HG02973 (cell line): ENCODE results near the gene UAP1.

Source experiments
- ATAC-seq: cut with Tn5 transposase; IDR thresholded peaks from one replicate; pipeline ENCODE4 v1.9.1; 2021; ENCODE audit warnings: moderate library complexity; ENCODE audit not compliant: unreplicated experiment

The UAP1 gene

GRCh38 chr1:162612606-162613400 lies 51.3 kb downstream of the UAP1 start:
- ATAC-seq: no peak

GRCh38 chr1:162616848-162617247 lies 55.3 kb downstream of the UAP1 start:
- no peak for ATAC-seq

GRCh38 chr1:162617513-162617912 lies 56.0 kb downstream of the UAP1 start:
- ATAC-seq: no peak

GRCh38 chr1:162619076-162619475 lies 57.6 kb downstream of the UAP1 start:
- no peak for ATAC-seq

GRCh38 chr1:162621256-162621655 lies 59.7 kb downstream of the UAP1 start:
- ATAC-seq: no peak

GRCh38 chr1:162625679-162626078 lies 64.2 kb downstream of the UAP1 start:
- ATAC-seq: no peak

- no peak for ATAC-seq
These were observed 64.6 kb downstream of the UAP1 start for GRCh38 chr1:162626094-162626493.

GRCh38 chr1:162626761-162627160 lies 65.2 kb downstream of the UAP1 start:
- ATAC-seq: no peak

- ATAC-seq: no peak
These were observed 66.3 kb downstream of the UAP1 start for GRCh38 chr1:162627662-162628296.

- no peak for ATAC-seq
These were observed 67.6 kb downstream of the UAP1 start for GRCh38 chr1:162629077-162629627.

- no peak for ATAC-seq
These were observed 68.1 kb downstream of the UAP1 start for GRCh38 chr1:162629651-162630050.

- no peak for ATAC-seq
These were observed 70.1 kb downstream of the UAP1 start for GRCh38 chr1:162631546-162632191.

GRCh38 chr1:162632217-162632666 lies 70.7 kb downstream of the UAP1 start, which contains the start of gene DDR2:
TSS of gene DDR2 (plus strand) at chr1:162632464. CDS start at chr1:162719064, 86,600 bp downstream.
- no peak for ATAC-seq

GRCh38 chr1:162632698-162633080 lies 71.2 kb downstream of the UAP1 start:
- no peak for ATAC-seq

GRCh38 chr1:162633081-162633762 lies 71.7 kb downstream of the UAP1 start:
- peak; percentile 48 for ATAC-seq

- ATAC-seq: no peak
These were observed 73.9 kb downstream of the UAP1 start for GRCh38 chr1:162635418-162635817.

GRCh38 chr1:162639718-162640117 lies 78.2 kb downstream of the UAP1 start:
- ATAC-seq: no peak

- no peak for ATAC-seq
These were observed 79.6 kb downstream of the UAP1 start for GRCh38 chr1:162641114-162641513.

GRCh38 chr1:162644986-162645314 lies 83.4 kb downstream of the UAP1 start:
- no peak for ATAC-seq

- no peak for ATAC-seq
These were observed 84.1 kb downstream of the UAP1 start for GRCh38 chr1:162645666-162646065.

GRCh38 chr1:162649583-162649982 lies 88.1 kb downstream of the UAP1 start:
- ATAC-seq: no peak
